ENCODE measurements around the gene PHAF1. TPM values are rescaled to one million over a fixed set of nuclear protein-coding genes. Genes with fewer than 3 reads are reported as not detected.

PHAF1 gene
- polyA plus RNA-seq, 1 donor from 2014 or later: 9.8 TPM

DNA sequence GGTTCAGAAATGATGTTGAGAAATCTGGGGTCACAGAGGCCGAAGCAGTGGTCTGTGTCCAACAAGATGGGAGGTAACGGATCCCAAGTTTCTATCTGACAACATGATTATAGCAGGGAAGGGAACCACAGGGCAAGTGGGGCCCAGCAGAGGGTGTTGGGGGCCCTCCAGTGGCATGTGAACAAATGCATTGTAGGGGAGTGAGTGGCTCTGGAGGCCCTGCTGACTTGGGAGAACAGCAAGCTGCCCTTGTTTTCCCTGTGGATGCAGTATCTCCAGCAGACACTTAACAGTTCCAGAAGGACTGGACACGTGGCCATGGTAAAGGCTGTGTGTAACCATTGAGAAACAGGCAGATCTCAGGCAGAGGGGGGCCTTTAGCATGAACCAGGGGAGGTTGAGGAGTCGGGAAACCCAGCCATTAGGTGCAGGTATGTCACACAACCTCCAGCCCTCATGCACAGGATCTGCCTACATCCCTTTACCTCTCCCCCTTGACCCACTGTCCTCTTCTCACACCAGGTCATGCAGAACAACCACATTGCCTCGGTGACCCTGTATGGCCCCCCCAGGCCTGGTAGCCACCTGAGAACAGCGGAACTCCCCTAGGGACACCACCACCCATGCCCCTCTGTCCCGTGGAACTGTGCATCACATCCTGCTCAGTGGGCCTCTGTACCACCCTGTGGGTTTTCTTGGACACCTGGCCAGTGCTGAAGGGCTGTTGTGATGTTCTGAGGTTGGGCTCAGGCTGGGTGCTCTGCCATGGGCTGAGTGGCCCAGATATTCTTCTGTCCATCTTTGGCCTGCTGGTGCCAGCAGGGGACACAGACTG lies 37.0 kb downstream of the PHAF1 start:
- Histone ChIP-seq H3K36me3 (ENCODE audit: insufficient read depth, low read length) (peaks cover 4% of the 10 kb centered on the region), H3K79me2 (replicated peaks; ENCODE audit: insufficient read depth, low read length) (no peaks in the 10 kb centered on the region), H3K27me3 (ENCODE audit: insufficient read depth, low read depth, low read length) (peaks cover 34% of the 10 kb centered on the region), H3K4me3 (ENCODE audit: low read length) (no peak overlapping the region), H3K27ac (ENCODE audit: low read length) (no peak overlapping the region), H3K9ac (ENCODE audit: low read length) (no peak overlapping the region), H3K4me2 (ENCODE audit: low read length) (no peak overlapping the region), H3F3A (ENCODE audit: insufficient read depth, low read length, poor library complexity, severe bottlenecking) (no peaks in the 10 kb centered on the region), H3K9me3 (ENCODE audit: low read length) (peaks cover 3% of the 10 kb centered on the region), H3K9me2 (ENCODE audit: insufficient read depth, low read length) (no peaks in the 10 kb centered on the region), H2AFZ (ENCODE audit: low read depth, low read length) (no peak overlapping the region), H4K20me1 (ENCODE audit: insufficient read depth) (no peaks in the 10 kb centered on the region)
- no peak for TF ChIP-seq EP300 (conservative IDR thresholded peaks at IDR 0.05; ENCODE audit: poor library complexity, severe bottlenecking)
- TF ChIP-seq, protein P1, sequence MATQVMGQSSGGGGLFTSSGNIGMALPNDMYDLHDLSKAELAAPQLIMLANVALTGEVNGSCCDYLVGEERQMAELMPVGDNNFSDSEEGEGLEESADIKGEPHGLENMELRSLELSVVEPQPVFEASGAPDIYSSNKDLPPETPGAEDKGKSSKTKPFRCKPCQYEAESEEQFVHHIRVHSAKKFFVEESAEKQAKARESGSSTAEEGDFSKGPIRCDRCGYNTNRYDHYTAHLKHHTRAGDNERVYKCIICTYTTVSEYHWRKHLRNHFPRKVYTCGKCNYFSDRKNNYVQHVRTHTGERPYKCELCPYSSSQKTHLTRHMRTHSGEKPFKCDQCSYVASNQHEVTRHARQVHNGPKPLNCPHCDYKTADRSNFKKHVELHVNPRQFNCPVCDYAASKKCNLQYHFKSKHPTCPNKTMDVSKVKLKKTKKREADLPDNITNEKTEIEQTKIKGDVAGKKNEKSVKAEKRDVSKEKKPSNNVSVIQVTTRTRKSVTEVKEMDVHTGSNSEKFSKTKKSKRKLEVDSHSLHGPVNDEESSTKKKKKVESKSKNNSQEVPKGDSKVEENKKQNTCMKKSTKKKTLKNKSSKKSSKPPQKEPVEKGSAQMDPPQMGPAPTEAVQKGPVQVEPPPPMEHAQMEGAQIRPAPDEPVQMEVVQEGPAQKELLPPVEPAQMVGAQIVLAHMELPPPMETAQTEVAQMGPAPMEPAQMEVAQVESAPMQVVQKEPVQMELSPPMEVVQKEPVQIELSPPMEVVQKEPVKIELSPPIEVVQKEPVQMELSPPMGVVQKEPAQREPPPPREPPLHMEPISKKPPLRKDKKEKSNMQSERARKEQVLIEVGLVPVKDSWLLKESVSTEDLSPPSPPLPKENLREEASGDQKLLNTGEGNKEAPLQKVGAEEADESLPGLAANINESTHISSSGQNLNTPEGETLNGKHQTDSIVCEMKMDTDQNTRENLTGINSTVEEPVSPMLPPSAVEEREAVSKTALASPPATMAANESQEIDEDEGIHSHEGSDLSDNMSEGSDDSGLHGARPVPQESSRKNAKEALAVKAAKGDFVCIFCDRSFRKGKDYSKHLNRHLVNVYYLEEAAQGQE (IDR thresholded peaks at IDR 0.05; ENCODE audit: borderline replicate concordance): no peak
- no peak for TF ChIP-seq TAF1 (IDR thresholded peaks at IDR 0.05; ENCODE audit: low read depth)
- TF ChIP-seq, protein P2, sequence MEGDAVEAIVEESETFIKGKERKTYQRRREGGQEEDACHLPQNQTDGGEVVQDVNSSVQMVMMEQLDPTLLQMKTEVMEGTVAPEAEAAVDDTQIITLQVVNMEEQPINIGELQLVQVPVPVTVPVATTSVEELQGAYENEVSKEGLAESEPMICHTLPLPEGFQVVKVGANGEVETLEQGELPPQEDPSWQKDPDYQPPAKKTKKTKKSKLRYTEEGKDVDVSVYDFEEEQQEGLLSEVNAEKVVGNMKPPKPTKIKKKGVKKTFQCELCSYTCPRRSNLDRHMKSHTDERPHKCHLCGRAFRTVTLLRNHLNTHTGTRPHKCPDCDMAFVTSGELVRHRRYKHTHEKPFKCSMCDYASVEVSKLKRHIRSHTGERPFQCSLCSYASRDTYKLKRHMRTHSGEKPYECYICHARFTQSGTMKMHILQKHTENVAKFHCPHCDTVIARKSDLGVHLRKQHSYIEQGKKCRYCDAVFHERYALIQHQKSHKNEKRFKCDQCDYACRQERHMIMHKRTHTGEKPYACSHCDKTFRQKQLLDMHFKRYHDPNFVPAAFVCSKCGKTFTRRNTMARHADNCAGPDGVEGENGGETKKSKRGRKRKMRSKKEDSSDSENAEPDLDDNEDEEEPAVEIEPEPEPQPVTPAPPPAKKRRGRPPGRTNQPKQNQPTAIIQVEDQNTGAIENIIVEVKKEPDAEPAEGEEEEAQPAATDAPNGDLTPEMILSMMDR (IDR thresholded peaks at IDR 0.05; ENCODE audit: poor library complexity, severe bottlenecking): no peak
- TF ChIP-seq POLR2AphosphoS5 (IDR thresholded peaks at IDR 0.05): no peak
- no peak for TF ChIP-seq EZH2 (IDR thresholded peaks at IDR 0.05; ENCODE audit: borderline replicate concordance, insufficient read depth, low read length, poor library complexity, severe bottlenecking)
- no peak for TF ChIP-seq SMC3 (conservative IDR thresholded peaks at IDR 0.05; ENCODE audit: poor library complexity)
- TF ChIP-seq RAD21 (conservative IDR thresholded peaks at IDR 0.05): no peak

DNA sequence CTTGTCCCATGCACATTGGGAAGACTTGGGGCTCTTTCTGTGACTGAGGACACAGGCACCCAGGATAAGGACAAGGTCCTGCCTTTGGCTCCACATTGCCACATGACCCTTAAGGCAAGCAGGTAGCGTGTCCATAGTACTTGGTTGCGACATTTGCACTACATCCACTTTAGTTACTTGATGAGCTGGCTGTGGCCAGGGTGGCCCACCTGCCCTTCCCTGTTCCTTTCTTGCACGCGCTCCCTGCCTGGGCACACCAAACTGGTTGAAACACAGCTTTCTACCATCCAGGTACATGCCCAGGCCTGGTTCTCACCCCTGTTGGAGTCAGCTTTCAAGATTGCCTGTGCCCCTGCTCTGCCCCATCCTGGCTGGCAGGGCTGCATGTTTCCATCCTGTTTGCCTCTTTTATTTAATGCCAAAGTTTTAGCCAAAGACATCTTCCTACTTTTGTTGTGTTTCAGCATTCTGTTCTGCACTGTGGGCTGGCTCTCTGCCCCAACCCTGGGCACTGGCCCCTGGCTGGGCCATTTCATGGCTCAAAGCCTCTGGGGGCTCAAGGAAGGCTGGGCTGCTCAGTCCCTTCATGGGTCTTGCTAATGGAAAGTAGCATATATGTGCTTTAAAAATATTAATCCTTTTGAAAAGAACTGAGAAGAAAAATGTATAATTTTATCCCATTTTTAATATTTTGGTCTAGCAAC lies 37.8 kb downstream of the PHAF1 start:
- Histone ChIP-seq H3K27ac (ENCODE audit: low read length) (no peak overlapping the region), H3K4me3 (ENCODE audit: low read length) (no peak overlapping the region)
- TF ChIP-seq MXI1 (conservative IDR thresholded peaks at IDR 0.05; ENCODE audit: poor library complexity, severe bottlenecking) (no peak), EZH2 (IDR thresholded peaks at IDR 0.05; ENCODE audit: borderline replicate concordance, insufficient read depth, low read length, poor library complexity, severe bottlenecking) (no peak), RAD21 (conservative IDR thresholded peaks at IDR 0.05) (no peak), TAF1 (IDR thresholded peaks at IDR 0.05; ENCODE audit: low read depth) (no peak), POLR2AphosphoS5 (IDR thresholded peaks at IDR 0.05) (no peak), EP300 (conservative IDR thresholded peaks at IDR 0.05; ENCODE audit: poor library complexity, severe bottlenecking) (no peak), SMC3 (conservative IDR thresholded peaks at IDR 0.05; ENCODE audit: poor library complexity) (no peak)
- TF ChIP-seq, protein P2 (IDR thresholded peaks at IDR 0.05; ENCODE audit: poor library complexity, severe bottlenecking): no peak
- TF ChIP-seq, protein P1 (IDR thresholded peaks at IDR 0.05; ENCODE audit: borderline replicate concordance): no peak

More for the DNA sequence above, 37.8 kb downstream of the PHAF1 start:
- no peaks in the 10 kb centered on the region for H4K20me1 ChIP-seq (ENCODE audit: insufficient read depth)
- no peak overlapping the region for H3K9ac ChIP-seq (ENCODE audit: low read length)
- H3F3A ChIP-seq (ENCODE audit: insufficient read depth, low read length, poor library complexity, severe bottlenecking): no peaks in the 10 kb centered on the region
- H2AFZ ChIP-seq (ENCODE audit: low read depth, low read length): no peak overlapping the region
- H3K79me2 ChIP-seq (replicated peaks; ENCODE audit: insufficient read depth, low read length): no peaks in the 10 kb centered on the region
- peaks cover 43% of the 10 kb centered on the region for H3K27me3 ChIP-seq (ENCODE audit: insufficient read depth, low read depth, low read length)
- no peaks in the 10 kb centered on the region for H3K9me2 ChIP-seq (ENCODE audit: insufficient read depth, low read length)
- H3K9me3 ChIP-seq (ENCODE audit: low read length): peaks cover 3% of the 10 kb centered on the region
- peaks cover 4% of the 10 kb centered on the region for H3K36me3 ChIP-seq (ENCODE audit: insufficient read depth, low read length)
- H3K4me2 ChIP-seq (ENCODE audit: low read length): no peak overlapping the region

All from neural cell (in vitro differentiated cells).